H1 (cell line): ENCODE data around the gene INHBB. TPM values are rescaled to one million over a fixed set of nuclear protein-coding genes. Genes with fewer than 3 reads are reported as not detected.
A peak's percentile ranks its signal among the peaks of the same experiment; 100 is the strongest.

ENCODE experiments used
- CTCF ChIA-PET: fragments of 300-600 bp; sonication (Branson Sonifier 250); formaldehyde crosslinking; loops from one replicate; lab custom pipeline; 2021; ENCODE audit not compliant: partially characterized antibody; lab: Charles Lee
- POLR2A ChIA-PET: fragments of 300-600 bp; sonication (Branson Sonifier 250); formaldehyde crosslinking; loops from one replicate; lab custom pipeline; 2021; ENCODE audit warnings: inconsistent platforms; ENCODE audit not compliant: partially characterized antibody; lab: Charles Lee
- DNase-seq, 2 experiments: peaks; one replicate each; pipeline versions ENCODE4 v3.0.0 to v3.0.0-alpha.2; 2010 to 2022; ENCODE audit warnings: low spot score in 2 of 2, low read depth in 1 of 2, mixed read lengths in 1 of 2
- FAIRE-seq: peaks from 2 replicates; lab custom pipeline; 2011; peaks lifted over from hg19 to GRCh38; lab: Jason Lieb, UNC
- H2AFZ ChIP-seq: 2 replicates; pipeline ENCODE4 v1.8.1; 2012; ENCODE audit warnings: low read length, inconsistent platforms
- H2AK5ac ChIP-seq: 2 replicates; pipeline ENCODE4 v1.6.1; 2013; ENCODE audit warnings: low read depth, low read length
- H2BK120ac ChIP-seq: replicated peaks from 2 replicates; pipeline ENCODE3; 2013; ENCODE audit warnings: low read depth, low read length, inconsistent platforms
- H2BK12ac ChIP-seq: 2 replicates; pipeline ENCODE4 v1.6.1; 2013; ENCODE audit warnings: low read depth, low read length
- H2BK15ac ChIP-seq: 2 replicates; pipeline ENCODE4 v1.6.1; 2013; ENCODE audit warnings: low read length
- H2BK20ac ChIP-seq: 2 replicates; pipeline ENCODE4 v1.6.1; 2013; ENCODE audit warnings: low read length
- H2BK5ac ChIP-seq: 2 replicates; pipeline ENCODE4 v1.6.1; 2013; ENCODE audit warnings: low read depth, low read length
- H3K14ac ChIP-seq: 2 replicates; pipeline ENCODE4 v1.6.1; 2013; ENCODE audit warnings: inconsistent platforms; ENCODE audit not compliant: insufficient read length
- H3K18ac ChIP-seq: 2 replicates; pipeline ENCODE4 v1.6.1; 2013; ENCODE audit warnings: low read length; ENCODE audit errors: extremely low read depth
- H3K23ac ChIP-seq: 2 replicates; pipeline ENCODE4 v1.6.1; 2013; ENCODE audit warnings: inconsistent platforms; ENCODE audit not compliant: insufficient read length
- H3K23me2 ChIP-seq: 2 replicates; pipeline ENCODE4 v1.6.1; 2013; ENCODE audit warnings: low read depth, low read length
- H3K27ac ChIP-seq: 2 replicates; pipeline ENCODE4 v1.6.1; 2011; ENCODE audit warnings: low read depth, low read length, inconsistent platforms
- H3K27me3 ChIP-seq, 4 experiments: replicated peaks in 1 of 4; 1 replicate in 1 of 4; 2 replicates in 3 of 4; pipeline versions ENCODE4 v1.6.1 to v1.8.1; 2011 to 2013; ENCODE audit warnings: low read length in 3 of 4, mild to moderate bottlenecking in 3 of 4, inconsistent platforms in 2 of 4, mixed read lengths in 2 of 4, moderate library complexity in 1 of 4; ENCODE audit not compliant: control insufficient read depth in 3 of 4, insufficient read depth in 3 of 4; ENCODE audit errors: extremely low read depth in 1 of 4
- H3K36me3 ChIP-seq, 4 experiments: 2 replicates each; pipeline versions ENCODE4 v1.6.1 to v1.8.1; 2011 to 2013; ENCODE audit warnings: mild to moderate bottlenecking in 4 of 4, low read length in 3 of 4, moderate library complexity in 2 of 4, control low read depth in 1 of 4, inconsistent platforms in 1 of 4; ENCODE audit not compliant: insufficient read depth in 4 of 4, control insufficient read depth in 2 of 4
- H3K4ac ChIP-seq: replicated peaks from 2 replicates; pipeline ENCODE3; 2013; ENCODE audit warnings: low read length, low read depth, mixed read lengths, inconsistent platforms; ENCODE audit not compliant: insufficient read length
- H3K4me1 ChIP-seq, 4 experiments: replicated peaks in 1 of 4; 1 replicate in 1 of 4; 2 replicates in 3 of 4; pipeline versions ENCODE4 v1.6.1 to v1.8.1; 2011 to 2013; ENCODE audit warnings: low read length in 3 of 4, inconsistent platforms in 2 of 4, mixed read lengths in 1 of 4; ENCODE audit not compliant: insufficient read depth in 4 of 4, control insufficient read depth in 3 of 4
- H3K4me2 ChIP-seq, 2 experiments: 2 replicates each; pipeline versions ENCODE4 v1.6.1 to v1.8.1; 2011 to 2013; ENCODE audit warnings: low read depth in 2 of 2, low read length in 2 of 2, control low read depth in 1 of 2, inconsistent platforms in 1 of 2, mild to moderate bottlenecking in 1 of 2; ENCODE audit not compliant: insufficient read depth in 1 of 2
- H3K4me3 ChIP-seq, 4 experiments: fragments of 200-600, 300-600 bp in 1 of 4; sonication (generic), shearing (Covaris generic), sonication (Bioruptor Twin) in 1 of 4; 2 replicates each; pipeline versions ENCODE4 v1.5.1 to v1.8.1; 2011 to 2016; ENCODE audit warnings: low read length in 4 of 4, low read depth in 3 of 4, control low read depth in 2 of 4, inconsistent platforms in 2 of 4, mild to moderate bottlenecking in 2 of 4, mixed read lengths in 1 of 4, moderate library complexity in 1 of 4; ENCODE audit not compliant: insufficient read depth in 2 of 4; ENCODE audit errors: extremely low read depth in 1 of 4
- H3K56ac ChIP-seq: replicated peaks from 2 replicates; pipeline ENCODE3; 2013; ENCODE audit warnings: low read depth, mild to moderate bottlenecking, mixed read lengths, low read length, inconsistent platforms; ENCODE audit not compliant: insufficient read length
- H3K79me1 ChIP-seq: 2 replicates; pipeline ENCODE4 v1.6.1; 2013; ENCODE audit warnings: low read depth, low read length, control low read depth
- H3K79me2 ChIP-seq, 2 experiments: 2 replicates each; pipeline versions ENCODE4 v1.6.1 to v1.8.1; 2012 to 2013; ENCODE audit warnings: low read length in 2 of 2, mild to moderate bottlenecking in 2 of 2, inconsistent platforms in 1 of 2; ENCODE audit not compliant: insufficient read depth in 2 of 2, control insufficient read depth in 1 of 2
- H3K9ac ChIP-seq, 4 experiments: replicated peaks in 1 of 4; 1 replicate in 1 of 4; 2 replicates in 3 of 4; pipeline versions ENCODE4 v1.6.1 to v1.8.1; 2011 to 2013; ENCODE audit warnings: low read depth in 3 of 4, low read length in 3 of 4, control low read depth in 2 of 4, mild to moderate bottlenecking in 2 of 4, moderate library complexity in 2 of 4, inconsistent platforms in 1 of 4; ENCODE audit errors: extremely low read depth in 1 of 4
- H3K9me3 ChIP-seq, 2 experiments: 2 replicates each; pipeline versions ENCODE4 v1.6.1 to v1.8.1; 2012 to 2013; ENCODE audit warnings: mild to moderate bottlenecking in 2 of 2, moderate library complexity in 2 of 2, control low read depth in 1 of 2, inconsistent platforms in 1 of 2, low read depth in 1 of 2, low read length in 1 of 2, mixed read lengths in 1 of 2; ENCODE audit not compliant: insufficient read depth in 2 of 2
- H4K20me1 ChIP-seq, 2 experiments: replicated peaks in 1 of 2; 2 replicates each; pipeline versions ENCODE3 to v1.8.1; 2011 to 2013; ENCODE audit warnings: inconsistent platforms in 2 of 2, low read length in 2 of 2, mild to moderate bottlenecking in 1 of 2; ENCODE audit not compliant: insufficient read depth in 2 of 2, control insufficient read depth in 1 of 2
- H4K5ac ChIP-seq: 2 replicates; pipeline ENCODE4 v1.6.1; 2013; ENCODE audit warnings: low read length, low read depth, mixed read lengths, inconsistent platforms; ENCODE audit not compliant: insufficient read length
- H4K8ac ChIP-seq: 2 replicates; pipeline ENCODE4 v1.8.0; 2013; ENCODE audit warnings: mild to moderate bottlenecking, moderate library complexity, low read length, inconsistent platforms; ENCODE audit not compliant: insufficient read depth; ENCODE audit errors: extremely low read depth
- H4K91ac ChIP-seq: replicated peaks from 2 replicates; pipeline ENCODE3; 2013; ENCODE audit warnings: low read length, mixed read lengths, inconsistent platforms; ENCODE audit not compliant: insufficient read length
- ASH2L ChIP-seq: fragments of 200-600, 300-600 bp; sonication (generic); IDR thresholded peaks from one replicate; pipeline ENCODE4 v1.7.1; 2017; ENCODE audit warnings: low read length
- CEBPB ChIP-seq: IDR thresholded peaks from 2 replicates; pipeline ENCODE4 v1.6.1; 2012; ENCODE audit warnings: low read depth, low read length
- EGR1 ChIP-seq: IDR thresholded peaks from 2 replicates; pipeline ENCODE4 v1.6.1; 2011; ENCODE audit warnings: low read depth, low read length, borderline replicate concordance
- HDAC2 ChIP-seq, 2 experiments: fragments of 300-600 bp in 1 of 2; sonication (generic) in 1 of 2; IDR thresholded peaks; 2 replicates each; pipeline ENCODE4 v1.6.1; 2011 to 2012; ENCODE audit warnings: low read depth in 2 of 2, low read length in 2 of 2, mild to moderate bottlenecking in 2 of 2, moderate library complexity in 2 of 2, borderline replicate concordance in 1 of 2, inconsistent platforms in 1 of 2
- HDAC6 ChIP-seq: IDR thresholded peaks from one replicate; pipeline ENCODE4 v1.7.1; 2012; ENCODE audit warnings: low read depth, mild to moderate bottlenecking, inconsistent platforms, low read length, moderate library complexity
- MAFK ChIP-seq: IDR thresholded peaks from 2 replicates; pipeline ENCODE4 v1.6.1; 2012; ENCODE audit warnings: low read depth, mild to moderate bottlenecking, improper control_type of control experiment, low read length
- NANOG ChIP-seq: IDR thresholded peaks from 2 replicates; pipeline ENCODE4 v1.6.1; 2011; ENCODE audit warnings: low read length, low read depth, mild to moderate bottlenecking, inconsistent platforms; ENCODE audit not compliant: insufficient read depth, poor library complexity, severe bottlenecking
- NRF1 ChIP-seq: IDR thresholded peaks from 2 replicates; pipeline ENCODE4 v1.6.1; 2011; ENCODE audit warnings: mild to moderate bottlenecking, low read depth, low read length, improper control_type of control experiment
- RAD21 ChIP-seq, 2 experiments: IDR thresholded peaks in 1 of 2; conservative IDR thresholded peaks in 1 of 2; 2 replicates each; pipeline ENCODE4 v1.6.1; 2011; ENCODE audit warnings: low read depth in 2 of 2, low read length in 2 of 2, improper control_type of control experiment in 1 of 2, inconsistent platforms in 1 of 2, mild to moderate bottlenecking in 1 of 2, moderate library complexity in 1 of 2
- RFX5 ChIP-seq: IDR thresholded peaks from 2 replicates; pipeline ENCODE4 v1.6.1; 2011; ENCODE audit warnings: low read depth, low read length, improper control_type of control experiment, borderline replicate concordance
- SUZ12 ChIP-seq: fragments of 200-600 bp; sonication (generic); IDR thresholded peaks from 2 replicates; pipeline ENCODE4 v1.6.1; 2012; ENCODE audit warnings: mild to moderate bottlenecking, inconsistent platforms, low read length, moderate library complexity, mixed read lengths
- WGBS, 2 experiments: shearing (Covaris generic) in 1 of 2; methylation state at CpG; one replicate each; pipeline versions ENCODE4 v1.1.6 to v1.1.7; 2013 to 2015; ENCODE audit warnings: low lambda C conversion rate in 2 of 2, mixed read lengths in 2 of 2, inconsistent platforms in 1 of 2, low coverage in 1 of 2, missing lambda C conversion rate in 1 of 2; ENCODE audit not compliant: insufficient replicate concordance in 2 of 2, insufficient coverage in 1 of 2, insufficient read length in 1 of 2; ENCODE audit errors: extremely low coverage in 1 of 2, missing lambda C conversion rate in 1 of 2; 5-methylcytosine and 5-hydroxymethylcytosine counted together
- polyA plus RNA-seq, 7 experiments: library from polyadenylated mRNA; depleted of rRNA in 3 of 7; stranded (reverse) in 5 of 7; unstranded in 2 of 7; fragments of >200 nt in 5 of 7; fragments of 200-250 nt in 2 of 7; gene quantifications; 1 replicate in 5 of 7; 2 replicates in 1 of 7; 4 replicates in 1 of 7; pipeline versions ENCODE4 v1.2.1 to v1.2.3, GENCODE V29; 2011 to 2013; ENCODE audit warnings: missing spikeins in 2 of 7, mixed read lengths in 2 of 7
- total RNA-seq: library from RNA; stranded (reverse); fragmentation: NEBNext Ultra II Directional; extraction: Animal tissue kit (Norgen Biotek cat#: 25700); gene quantifications from 2 replicates; pipeline ENCODE4 v1.2.1, GENCODE V29; 2021

Gene INHBB
- total and polyA plus RNA-seq, 2 of the 8 experiments (the other 6 are each of a cell fraction or from before 2014, with no cell fraction given), result 0.30 to 0.32 TPM

DNA sequence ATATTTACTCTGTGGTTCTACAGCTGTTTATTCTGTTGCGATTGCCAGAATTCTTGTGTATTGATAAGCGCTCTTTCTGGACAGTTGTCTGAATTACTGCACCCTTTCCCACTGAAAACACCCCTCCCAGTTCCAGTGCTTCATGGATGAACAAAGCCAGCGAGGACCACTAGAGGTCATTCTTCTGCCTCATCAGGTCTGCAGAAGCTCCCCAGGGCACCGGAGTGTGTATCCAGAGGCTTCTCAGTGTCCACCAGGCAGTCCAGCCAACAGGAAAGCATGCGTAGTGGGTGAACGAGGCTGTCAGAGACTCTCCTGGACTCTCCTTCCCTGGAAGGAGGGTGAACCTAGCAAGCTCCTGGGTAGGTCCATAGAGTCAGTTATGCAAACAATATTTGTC, 40.6 kb upstream of the INHBB start:
- Histone ChIP-seq H3K23me2 (no peaks in the 10 kb centered on the region), H2AK5ac (no peak overlapping the region), H2BK120ac (no peak overlapping the region), H4K5ac (no peak overlapping the region), H3K18ac (no peak overlapping the region), H3K4me2 (no peak overlapping the region), H3K36me3 (no peaks in the 10 kb centered on the region), H4K91ac (no peak overlapping the region), H2AFZ (no peak overlapping the region), H2BK5ac (no peak overlapping the region), H4K20me1 (peaks cover 0 to 2% of the 10 kb centered on the region in 2 experiments), H2BK20ac (no peak overlapping the region), H3K27ac (no peak overlapping the region), H4K8ac (no peak overlapping the region), H3K4me3 (no peak overlapping the region), H2BK15ac (no peak overlapping the region), H3K79me1 (no peaks in the 10 kb centered on the region), H3K23ac (no peak overlapping the region), H3K9ac (no peak overlapping the region), H3K14ac (no peak overlapping the region), H3K4me1 (peaks cover 0 to 3% (median 0%) of the 10 kb centered on the region in 4 experiments; a peak in 3 of 7 replicates), H3K9me3 (no peaks in the 10 kb centered on the region), H3K4ac (no peak overlapping the region), H3K56ac (no peak overlapping the region), H3K27me3 (peaks cover 0 to 8% (median 2%) of the 10 kb centered on the region in 4 experiments; a peak in 2 of 7 replicates), H3K79me2 (no peaks in the 10 kb centered on the region), H2BK12ac (no peak overlapping the region)
- FAIRE-seq (no peak), DNase-seq (no peak)
- ChIA-PET CTCF (interaction anchor here (0.6 to 9.4 kb wide), 21 partner anchors 9 to 965 kb away, joined by 3 to 75 read pairs (median 3); no protein-coding TSS in a partner anchor), POLR2A (no interaction called here)
- WGBS, 2 experiments, result 87% methylated on average over 6 of the region's 6 CpGs; no CpG with 5 or more reads in 1 of the 2 experiments
- TF ChIP-seq ASH2L (no peak), HDAC6 (no peak), CEBPB (no peak), RFX5 (no peak), MAFK (no peak), HDAC2 (IDR thresholded peaks at IDR 0.05; ENCODE audit: borderline replicate concordance in 1 of 2, low read depth in 2 of 2, low read length in 2 of 2) (no peak), SUZ12 (no peak), NANOG (no peak), EGR1 (no peak), NRF1 (no peak), RAD21 (IDR thresholded peaks at IDR 0.05 in 1 of 2, conservative IDR thresholded peaks at IDR 0.05 in 1 of 2; ENCODE audit: low read depth in 2 of 2, low read length in 2 of 2) (peak; percentile 39 to 56; a peak in 3 of 4 replicates)
